Activated CD4-positive, alpha-beta memory T cell treated with anti-CD3 and anti-CD28 coated beads for 36 hours (primary cell): Measurements from ENCODE around the gene GLA. TPM values are rescaled to one million over a fixed set of nuclear protein-coding genes. Genes with fewer than 3 reads are reported as not detected.
A peak's percentile ranks its signal among the peaks of the same experiment; 100 is the strongest.

Experiments
- CTCF ChIA-PET: fragments of 350-600 bp; sonication (Branson Sonifier 250); formaldehyde crosslinking; loops from one replicate; lab custom pipeline; 2021; ENCODE audit warnings: antibody characterized with exemption, inconsistent platforms; lab: Charles Lee
- POLR2A ChIA-PET: fragments of 350-600 bp; sonication (Branson Sonifier 250); formaldehyde crosslinking; loops from one replicate; lab custom pipeline; 2021; ENCODE audit warnings: antibody characterized with exemption; lab: Charles Lee
- DNase-seq: peaks from one replicate; pipeline ENCODE4 v3.0.0-alpha.2; 2020
- H3K27ac Mint-ChIP-seq: one replicate; pipeline ENCODE4 v1.8.0; 2021; ENCODE audit warnings: mixed read lengths
- H3K27me3 Mint-ChIP-seq: one replicate; pipeline ENCODE4 v1.8.0; 2021; ENCODE audit warnings: mixed read lengths
- H3K36me3 Mint-ChIP-seq: one replicate; pipeline ENCODE4 v1.8.0; 2021; ENCODE audit warnings: mixed read lengths
- H3K4me1 Mint-ChIP-seq: one replicate; pipeline ENCODE4 v1.8.0; 2021; ENCODE audit warnings: low read depth, mixed read lengths
- H3K4me3 Mint-ChIP-seq: one replicate; pipeline ENCODE4 v1.8.0; 2021; ENCODE audit warnings: mild to moderate bottlenecking, mixed read lengths
- H3K9me3 Mint-ChIP-seq: one replicate; pipeline ENCODE4 v1.8.0; 2021; ENCODE audit warnings: mixed read lengths
- intact Hi-C: fragments of 100-400 bp; cut with micrococcal nuclease; formaldehyde crosslinking; loops from one replicate; pipeline ENCODE4 v1.15.1; 2023
- total RNA-seq, 2 experiments: library from RNA; stranded (reverse); gene quantifications; one replicate each; pipeline ENCODE4 v1.2.3, GENCODE V29; 2021

Gene GLA
- total RNA-seq, 2 experiments from 2014 or later, result 40.4 to 43.6 TPM

- Mint-ChIP-seq H3K9me3 (no peaks in the 10 kb centered on the region), H3K4me3 (peak overlapping the region; percentile 91), H3K4me1 (peaks cover 12% of the 10 kb centered on the region), H3K27ac (peak overlapping the region; percentile 92), H3K36me3 (peaks cover 13% of the 10 kb centered on the region), H3K27me3 (no peaks in the 10 kb centered on the region)
- DNase-seq, result no peak
- ChIA-PET CTCF (interaction anchor here (1.7 kb wide), 1 partner anchor 43 kb away, joined by 11 read pairs; the partner anchor contains the start of gene RPL36A), POLR2A (interaction anchor here (4.2 kb wide), 1 partner anchor 43 kb away, joined by 29 read pairs; the partner anchor contains the start of gene RPL36A)
- intact Hi-C loops, result loop anchor here (1.0 to 2.0 kb wide), 3 partner anchors 42 to 139 kb away; partner anchors contain the start of gene HNRNPH2
Measured at GRCh38 chrX:101347859-101348451, 59.8 kb downstream of the GLA start.

Other genes starting within 250 kb of the GLA start
- gene DRP2, start 188.1 kb downstream of the GLA start, total RNA-seq, result under 1 TPM; 0.58 to 0.69 TPM
- not detected for gene TAF7L, start 116.6 kb downstream of the GLA start, total RNA-seq
- gene TIMM8A, start 59.2 kb downstream of the GLA start, total RNA-seq, result 10 to 100 TPM; 21.9 to 23.1 TPM
- gene BTK, start 21.7 kb downstream of the GLA start, total RNA-seq, result under 1 TPM; 0.21 to 0.58 TPM
- 100 to 1,000 TPM; 364 to 420 TPM for gene RPL36A, start 16.9 kb downstream of the GLA start, total RNA-seq
- 10 to 100 TPM; 32.5 to 33.8 TPM for gene HNRNPH2, start 297 bp upstream of the GLA start, total RNA-seq
- gene ARMCX4, start 77.5 kb upstream of the GLA start, total RNA-seq, result 1 to 10 TPM; 5.4 to 6.3 TPM
- gene ARMCX1, start 142.6 kb upstream of the GLA start, total RNA-seq, result 1 to 10 TPM; 1.4 to 1.6 TPM
- gene ARMCX6, start 210.1 kb upstream of the GLA start, total RNA-seq, result 10 to 100 TPM; 45.2 to 47.3 TPM
- 10 to 100 TPM; 46.8 to 48.2 TPM for gene ARMCX3, start 215.2 kb upstream of the GLA start, total RNA-seq